ENCODE data around the gene SPOCK1. TPM values are rescaled to one million over a fixed set of nuclear protein-coding genes. Genes with fewer than 3 reads are reported as not detected.

SPOCK1 gene
- total and polyA plus RNA-seq, 4 donors, result 0.07 to 0.18 (median 0.17) TPM; not detected in 1

DNA sequence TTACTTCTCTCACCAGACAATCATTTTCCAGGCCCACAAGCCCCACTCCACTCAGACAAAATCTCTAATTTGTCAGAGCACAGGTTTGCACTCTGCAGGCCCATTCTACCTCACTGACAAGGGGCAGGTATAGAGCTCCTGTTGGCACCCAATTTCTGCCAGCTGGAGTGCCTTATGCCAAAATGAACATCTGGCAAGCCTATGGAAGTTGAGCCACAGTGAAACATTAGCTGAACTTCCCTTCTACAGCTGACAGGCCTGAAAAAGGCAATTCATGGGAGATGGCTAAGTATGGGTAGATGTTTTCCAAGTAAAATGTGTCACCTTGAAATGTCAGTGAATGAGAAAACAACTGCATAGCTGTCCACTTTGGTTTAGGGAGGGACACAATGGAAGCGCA is 87.0 kb downstream of the SPOCK1 start:
- DNase-seq (ENCODE audit: low spot score), result no peak
- Histone ChIP-seq H3K9me3 (ENCODE audit: control insufficient read depth in 4 of 4, low read length in 3 of 4) (no peaks in the 10 kb centered on the region), H3K4me1 (ENCODE audit: control insufficient read depth in 4 of 4, insufficient read depth in 4 of 4, low read length in 3 of 4) (no peaks in the 10 kb centered on the region), H3K4me3 (ENCODE audit: low read depth in 1 of 3, low read length in 3 of 3) (no peak overlapping the region), H3K9ac (ENCODE audit: low read depth in 1 of 2, low read length in 2 of 2) (no peak overlapping the region), H3K27ac (ENCODE audit: low read depth in 1 of 2, low read length in 2 of 2) (no peak overlapping the region), H3K27me3 (ENCODE audit: control insufficient read depth in 4 of 4, insufficient read depth in 4 of 4, low read length in 3 of 4) (no peaks in the 10 kb centered on the region), H3K36me3 (ENCODE audit: control insufficient read depth in 4 of 4, insufficient read depth in 3 of 4, low read depth in 1 of 4, low read length in 3 of 4) (no peaks in the 10 kb centered on the region)
- WGBS, result 99% methylated on average over 1 of the region's 1 CpG
- TF ChIP-seq NR2F2 (IDR thresholded peaks at IDR 0.05), result no peak
- no peak for TF ChIP-seq RXRA (IDR thresholded peaks at IDR 0.05)
- no peak for TF ChIP-seq HNF4G (IDR thresholded peaks at IDR 0.05)
- no peak for TF ChIP-seq YY1 (IDR thresholded peaks at IDR 0.05)
- TF ChIP-seq HNF4A (conservative IDR thresholded peaks at IDR 0.05), result no peak
- TF ChIP-seq RAD21 (IDR thresholded peaks at IDR 0.05), result no peak
- TF ChIP-seq FOXA1 (IDR thresholded peaks at IDR 0.05), result no peak
- no peak for TF ChIP-seq FOXA2 (IDR thresholded peaks at IDR 0.05)
- TF ChIP-seq, protein P1, sequence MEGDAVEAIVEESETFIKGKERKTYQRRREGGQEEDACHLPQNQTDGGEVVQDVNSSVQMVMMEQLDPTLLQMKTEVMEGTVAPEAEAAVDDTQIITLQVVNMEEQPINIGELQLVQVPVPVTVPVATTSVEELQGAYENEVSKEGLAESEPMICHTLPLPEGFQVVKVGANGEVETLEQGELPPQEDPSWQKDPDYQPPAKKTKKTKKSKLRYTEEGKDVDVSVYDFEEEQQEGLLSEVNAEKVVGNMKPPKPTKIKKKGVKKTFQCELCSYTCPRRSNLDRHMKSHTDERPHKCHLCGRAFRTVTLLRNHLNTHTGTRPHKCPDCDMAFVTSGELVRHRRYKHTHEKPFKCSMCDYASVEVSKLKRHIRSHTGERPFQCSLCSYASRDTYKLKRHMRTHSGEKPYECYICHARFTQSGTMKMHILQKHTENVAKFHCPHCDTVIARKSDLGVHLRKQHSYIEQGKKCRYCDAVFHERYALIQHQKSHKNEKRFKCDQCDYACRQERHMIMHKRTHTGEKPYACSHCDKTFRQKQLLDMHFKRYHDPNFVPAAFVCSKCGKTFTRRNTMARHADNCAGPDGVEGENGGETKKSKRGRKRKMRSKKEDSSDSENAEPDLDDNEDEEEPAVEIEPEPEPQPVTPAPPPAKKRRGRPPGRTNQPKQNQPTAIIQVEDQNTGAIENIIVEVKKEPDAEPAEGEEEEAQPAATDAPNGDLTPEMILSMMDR (IDR thresholded peaks at IDR 0.05; ENCODE audit: low read depth, low read length, missing input control), result no peak

DNA sequence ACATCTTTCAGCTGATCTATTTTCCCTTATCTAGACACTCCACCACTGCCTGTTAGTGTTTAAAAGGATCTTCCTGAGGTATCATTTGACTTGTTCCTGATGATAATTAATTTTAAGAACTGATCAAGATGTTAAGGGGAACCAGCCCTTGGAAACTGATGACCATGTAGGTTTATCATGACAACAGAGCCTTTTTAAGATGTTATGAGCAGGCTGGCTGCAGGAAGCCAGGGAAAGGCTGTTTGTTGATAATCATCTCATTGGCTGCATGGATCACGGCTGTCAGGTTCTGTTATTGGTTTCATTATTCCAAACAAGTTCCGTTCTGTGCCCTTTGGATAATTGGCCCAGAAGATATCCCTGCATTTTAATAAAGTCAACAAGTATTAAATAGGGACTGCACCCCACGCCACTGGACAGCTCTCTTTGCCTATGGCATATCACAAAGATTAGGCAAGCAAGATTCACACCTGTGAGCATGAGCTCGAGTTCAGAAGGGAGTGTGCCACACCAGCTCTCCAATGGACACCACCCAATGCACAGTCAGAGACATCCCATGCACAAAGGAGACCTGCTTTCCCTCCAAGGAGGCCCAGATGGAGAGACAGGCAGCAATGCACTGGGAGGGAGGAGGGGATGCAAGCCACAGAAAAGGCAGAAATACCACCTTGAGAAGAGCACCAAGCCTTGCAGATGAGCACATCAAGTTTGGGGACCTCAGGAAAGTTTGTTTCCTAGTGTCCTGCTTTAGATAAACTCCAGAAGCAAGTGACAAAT is 88.7 kb downstream of the SPOCK1 start:
- no peak for TF ChIP-seq SP1 (IDR thresholded peaks at IDR 0.05)
- TF ChIP-seq, protein P2, sequence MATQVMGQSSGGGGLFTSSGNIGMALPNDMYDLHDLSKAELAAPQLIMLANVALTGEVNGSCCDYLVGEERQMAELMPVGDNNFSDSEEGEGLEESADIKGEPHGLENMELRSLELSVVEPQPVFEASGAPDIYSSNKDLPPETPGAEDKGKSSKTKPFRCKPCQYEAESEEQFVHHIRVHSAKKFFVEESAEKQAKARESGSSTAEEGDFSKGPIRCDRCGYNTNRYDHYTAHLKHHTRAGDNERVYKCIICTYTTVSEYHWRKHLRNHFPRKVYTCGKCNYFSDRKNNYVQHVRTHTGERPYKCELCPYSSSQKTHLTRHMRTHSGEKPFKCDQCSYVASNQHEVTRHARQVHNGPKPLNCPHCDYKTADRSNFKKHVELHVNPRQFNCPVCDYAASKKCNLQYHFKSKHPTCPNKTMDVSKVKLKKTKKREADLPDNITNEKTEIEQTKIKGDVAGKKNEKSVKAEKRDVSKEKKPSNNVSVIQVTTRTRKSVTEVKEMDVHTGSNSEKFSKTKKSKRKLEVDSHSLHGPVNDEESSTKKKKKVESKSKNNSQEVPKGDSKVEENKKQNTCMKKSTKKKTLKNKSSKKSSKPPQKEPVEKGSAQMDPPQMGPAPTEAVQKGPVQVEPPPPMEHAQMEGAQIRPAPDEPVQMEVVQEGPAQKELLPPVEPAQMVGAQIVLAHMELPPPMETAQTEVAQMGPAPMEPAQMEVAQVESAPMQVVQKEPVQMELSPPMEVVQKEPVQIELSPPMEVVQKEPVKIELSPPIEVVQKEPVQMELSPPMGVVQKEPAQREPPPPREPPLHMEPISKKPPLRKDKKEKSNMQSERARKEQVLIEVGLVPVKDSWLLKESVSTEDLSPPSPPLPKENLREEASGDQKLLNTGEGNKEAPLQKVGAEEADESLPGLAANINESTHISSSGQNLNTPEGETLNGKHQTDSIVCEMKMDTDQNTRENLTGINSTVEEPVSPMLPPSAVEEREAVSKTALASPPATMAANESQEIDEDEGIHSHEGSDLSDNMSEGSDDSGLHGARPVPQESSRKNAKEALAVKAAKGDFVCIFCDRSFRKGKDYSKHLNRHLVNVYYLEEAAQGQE (IDR thresholded peaks at IDR 0.05), result no peak
- TF ChIP-seq FOXA1 (IDR thresholded peaks at IDR 0.05), result no peak
- no peak for TF ChIP-seq FOXA2 (IDR thresholded peaks at IDR 0.05)
- TF ChIP-seq, protein P3, sequence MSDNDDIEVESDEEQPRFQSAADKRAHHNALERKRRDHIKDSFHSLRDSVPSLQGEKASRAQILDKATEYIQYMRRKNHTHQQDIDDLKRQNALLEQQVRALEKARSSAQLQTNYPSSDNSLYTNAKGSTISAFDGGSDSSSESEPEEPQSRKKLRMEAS (IDR thresholded peaks at IDR 0.05), result no peak
- H3K27me3 ChIP-seq (ENCODE audit: control insufficient read depth in 4 of 4, insufficient read depth in 4 of 4, low read length in 3 of 4), result no peaks in the 10 kb centered on the region
- H3K9ac ChIP-seq (ENCODE audit: low read depth in 1 of 2, low read length in 2 of 2), result no peak overlapping the region
- WGBS, result 58% methylated on average over 4 of the region's 4 CpGs
- H3K36me3 ChIP-seq (ENCODE audit: control insufficient read depth in 4 of 4, insufficient read depth in 3 of 4, low read depth in 1 of 4, low read length in 3 of 4), result no peaks in the 10 kb centered on the region
- H3K27ac ChIP-seq (ENCODE audit: low read depth in 1 of 2, low read length in 2 of 2), result no peak overlapping the region
- no peaks in the 10 kb centered on the region for H3K9me3 ChIP-seq (ENCODE audit: control insufficient read depth in 4 of 4, low read length in 3 of 4)
- no peaks in the 10 kb centered on the region for H3K4me1 ChIP-seq (ENCODE audit: control insufficient read depth in 4 of 4, insufficient read depth in 4 of 4, low read length in 3 of 4)
- no peak for DNase-seq (ENCODE audit: low spot score)
- no peak overlapping the region for H3K4me3 ChIP-seq (ENCODE audit: low read depth in 1 of 3, low read length in 3 of 3)

DNA sequence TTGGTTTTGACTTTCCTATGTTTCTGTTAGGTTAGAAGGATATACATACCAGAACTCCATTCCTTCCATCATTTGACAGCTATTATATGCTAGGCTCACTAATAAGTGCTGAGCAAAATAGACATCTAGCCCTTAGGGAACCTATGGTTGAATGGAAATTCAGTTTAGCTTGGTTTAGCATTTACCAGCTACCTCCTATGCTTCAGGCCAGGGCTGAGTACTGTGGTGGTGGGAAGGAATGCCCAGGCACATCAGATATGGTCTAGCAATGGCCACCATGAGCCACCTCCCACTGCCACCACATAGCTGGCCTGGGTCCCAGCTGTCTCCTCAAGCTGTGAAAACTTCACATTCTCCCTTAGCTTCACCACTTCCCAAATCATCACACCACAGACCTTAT is 89.4 kb downstream of the SPOCK1 start:
- TF ChIP-seq, protein P2 (IDR thresholded peaks at IDR 0.05), result no peak
- TF ChIP-seq RAD21 (IDR thresholded peaks at IDR 0.05) (no peak), YY1 (IDR thresholded peaks at IDR 0.05) (no peak), TAF1 (conservative IDR thresholded peaks at IDR 0.05) (no peak), SP1 (IDR thresholded peaks at IDR 0.05) (no peak), NR2F2 (IDR thresholded peaks at IDR 0.05) (no peak)
- TF ChIP-seq, protein P4, sequence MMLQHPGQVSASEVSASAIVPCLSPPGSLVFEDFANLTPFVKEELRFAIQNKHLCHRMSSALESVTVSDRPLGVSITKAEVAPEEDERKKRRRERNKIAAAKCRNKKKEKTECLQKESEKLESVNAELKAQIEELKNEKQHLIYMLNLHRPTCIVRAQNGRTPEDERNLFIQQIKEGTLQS (IDR thresholded peaks at IDR 0.05), result no peak
- no peaks in the 10 kb centered on the region for H3K36me3 ChIP-seq (ENCODE audit: control insufficient read depth in 4 of 4, insufficient read depth in 3 of 4, low read depth in 1 of 4, low read length in 3 of 4)
- H3K27ac ChIP-seq (ENCODE audit: low read depth in 1 of 2, low read length in 2 of 2), result no peak overlapping the region
- no peaks in the 10 kb centered on the region for H3K4me1 ChIP-seq (ENCODE audit: control insufficient read depth in 4 of 4, insufficient read depth in 4 of 4, low read length in 3 of 4)
- no peaks in the 10 kb centered on the region for H3K9me3 ChIP-seq (ENCODE audit: control insufficient read depth in 4 of 4, low read length in 3 of 4)
- no peak for DNase-seq (ENCODE audit: low spot score)
- no peak overlapping the region for H3K4me3 ChIP-seq (ENCODE audit: low read depth in 1 of 3, low read length in 3 of 3)
- H3K27me3 ChIP-seq (ENCODE audit: control insufficient read depth in 4 of 4, insufficient read depth in 4 of 4, low read length in 3 of 4), result no peaks in the 10 kb centered on the region
- no peak overlapping the region for H3K9ac ChIP-seq (ENCODE audit: low read depth in 1 of 2, low read length in 2 of 2)
